AG09319 (cell line): ENCODE measurements around the gene SNRPB2.

Source experiments
- DNase-seq: peaks from one replicate; pipeline ENCODE4 v3.0.0-alpha.2; 2010; ENCODE audit warnings: low read depth; ENCODE audit errors: extremely low read depth
- CTCF ChIP-seq: IDR thresholded peaks from 2 replicates; pipeline ENCODE4 v1.5.1; 2011; ENCODE audit warnings: low read depth, mild to moderate bottlenecking, inconsistent platforms, low read length, moderate library complexity

The SNRPB2 gene

GRCh38 chr20:16710781-16711180, 19.0 kb upstream of the SNRPB2 start:
- no peak for TF ChIP-seq CTCF
- no peak for DNase-seq

GRCh38 chr20:16711661-16712258, 18.1 kb upstream of the SNRPB2 start:
- no peak for TF ChIP-seq CTCF
- no peak for DNase-seq

GRCh38 chr20:16712511-16712947, 17.3 kb upstream of the SNRPB2 start:
- TF ChIP-seq CTCF: no peak
- DNase-seq: no peak

DNA sequence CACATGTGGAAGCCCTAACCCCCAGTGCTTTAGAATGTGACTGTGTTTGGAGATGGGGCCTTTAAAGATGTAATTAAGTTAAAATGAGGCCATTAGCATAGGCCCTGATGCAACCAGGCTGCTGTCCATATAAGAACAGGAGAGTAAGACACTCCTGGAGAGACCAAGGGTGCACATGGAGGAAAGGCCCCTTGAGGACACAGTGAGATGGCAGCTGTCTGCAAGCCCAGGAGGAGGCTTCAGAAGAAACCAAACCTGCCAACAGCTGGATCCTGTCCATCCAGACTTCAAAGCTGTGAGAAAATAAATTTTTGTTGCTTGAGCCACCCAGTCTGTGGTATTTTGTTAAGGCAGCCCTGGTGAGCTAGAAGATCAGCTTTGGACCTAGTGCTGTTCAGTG, 16.8 kb upstream of the SNRPB2 start:
- TF ChIP-seq CTCF: no peak
- DNase-seq: no peak

DNA sequence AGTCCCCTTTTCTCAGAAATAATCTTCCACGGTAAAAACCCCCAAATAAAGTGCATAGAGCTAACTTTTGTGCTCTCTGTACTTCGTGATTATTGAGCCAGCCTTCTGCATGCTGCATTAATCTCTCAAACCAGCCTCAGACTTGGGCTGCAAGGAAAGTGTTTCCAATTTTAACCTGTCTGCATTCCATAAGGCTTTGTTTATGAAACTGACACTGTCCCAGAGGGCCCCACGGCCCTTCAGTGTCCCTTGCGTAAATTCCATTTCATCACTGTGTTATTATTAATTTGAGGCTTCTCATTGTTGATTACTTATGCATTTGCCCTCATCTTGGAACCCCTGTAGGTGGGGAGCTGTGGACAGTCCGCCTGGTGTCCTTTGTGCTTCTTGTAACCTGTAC, 15.6 kb upstream of the SNRPB2 start:
- TF ChIP-seq CTCF: no peak
- no peak for DNase-seq

- no peak for DNase-seq
- no peak for TF ChIP-seq CTCF
Observed at GRCh38 chr20:16714751-16715150, 15.1 kb upstream of the SNRPB2 start.

GRCh38 chr20:16719421-16719820, 10.4 kb upstream of the SNRPB2 start:
- TF ChIP-seq CTCF: no peak
- DNase-seq: no peak
